Endometrium (tissue), 2 donors: ENCODE data around the gene ADD1.

Source experiments
- FAIRE-seq: peaks from 2 replicates; lab custom pipeline; 2012; peaks lifted over from hg19 to GRCh38; lab: Jason Lieb, UNC
- donor health status: control.
- donor health status: control.

The ADD1 gene

GRCh38 chr4:2820216-2820982 lies 23.2 kb upstream of the ADD1 start:
- no peak for FAIRE-seq

- FAIRE-seq, result no peak
Measured at GRCh38 chr4:2822461-2823300, 21.0 kb upstream of the ADD1 start.

GRCh38 chr4:2823301-2823670 lies 20.4 kb upstream of the ADD1 start:
- FAIRE-seq, result no peak

GRCh38 chr4:2823671-2824328 lies 19.8 kb upstream of the ADD1 start:
- FAIRE-seq, result no peak

GRCh38 chr4:2824329-2824835 lies 19.3 kb upstream of the ADD1 start:
- FAIRE-seq, result no peak

- FAIRE-seq, result no peak
Measured at GRCh38 chr4:2824836-2825381, 18.7 kb upstream of the ADD1 start.

- no peak for FAIRE-seq
Measured at GRCh38 chr4:2825740-2826139, 17.9 kb upstream of the ADD1 start.

- no peak for FAIRE-seq
Measured at GRCh38 chr4:2827071-2827873, 16.4 kb upstream of the ADD1 start.

GRCh38 chr4:2827874-2828751 lies 15.5 kb upstream of the ADD1 start:
- FAIRE-seq, result no peak

GRCh38 chr4:2828758-2829181 lies 14.9 kb upstream of the ADD1 start:
- no peak for FAIRE-seq

GRCh38 chr4:2829321-2829932 lies 14.2 kb upstream of the ADD1 start:
- FAIRE-seq, result no peak

GRCh38 chr4:2829933-2830451 lies 13.7 kb upstream of the ADD1 start:
- FAIRE-seq, result no peak

- FAIRE-seq, result no peak
Measured at GRCh38 chr4:2830632-2831610, 12.7 kb upstream of the ADD1 start.

GRCh38 chr4:2831611-2832308 lies 11.9 kb upstream of the ADD1 start:
- no peak for FAIRE-seq

GRCh38 chr4:2832309-2832980 lies 11.2 kb upstream of the ADD1 start:
- no peak for FAIRE-seq

- FAIRE-seq, result no peak
Measured at GRCh38 chr4:2832981-2833670, 10.5 kb upstream of the ADD1 start.

- no peak for FAIRE-seq
Measured at GRCh38 chr4:2833671-2834000, 10.0 kb upstream of the ADD1 start.
